ENCODE data around the gene PYY.

- TF ChIP-seq, protein P1, sequence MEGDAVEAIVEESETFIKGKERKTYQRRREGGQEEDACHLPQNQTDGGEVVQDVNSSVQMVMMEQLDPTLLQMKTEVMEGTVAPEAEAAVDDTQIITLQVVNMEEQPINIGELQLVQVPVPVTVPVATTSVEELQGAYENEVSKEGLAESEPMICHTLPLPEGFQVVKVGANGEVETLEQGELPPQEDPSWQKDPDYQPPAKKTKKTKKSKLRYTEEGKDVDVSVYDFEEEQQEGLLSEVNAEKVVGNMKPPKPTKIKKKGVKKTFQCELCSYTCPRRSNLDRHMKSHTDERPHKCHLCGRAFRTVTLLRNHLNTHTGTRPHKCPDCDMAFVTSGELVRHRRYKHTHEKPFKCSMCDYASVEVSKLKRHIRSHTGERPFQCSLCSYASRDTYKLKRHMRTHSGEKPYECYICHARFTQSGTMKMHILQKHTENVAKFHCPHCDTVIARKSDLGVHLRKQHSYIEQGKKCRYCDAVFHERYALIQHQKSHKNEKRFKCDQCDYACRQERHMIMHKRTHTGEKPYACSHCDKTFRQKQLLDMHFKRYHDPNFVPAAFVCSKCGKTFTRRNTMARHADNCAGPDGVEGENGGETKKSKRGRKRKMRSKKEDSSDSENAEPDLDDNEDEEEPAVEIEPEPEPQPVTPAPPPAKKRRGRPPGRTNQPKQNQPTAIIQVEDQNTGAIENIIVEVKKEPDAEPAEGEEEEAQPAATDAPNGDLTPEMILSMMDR (conservative IDR thresholded peaks at IDR 0.05; ENCODE audit: low read depth, low read length), result no peak
- TF ChIP-seq EZH2 (IDR thresholded peaks at IDR 0.05; ENCODE audit: low read length, unreplicated experiment), result no peak
Observed at GRCh38 chr17:44001461-44001920, 47.8 kb upstream of the PYY start.
